HG02840 (cell line): Measurements from ENCODE around the gene LYPD6B.

Experiments used
- ATAC-seq: cut with Tn5 transposase; IDR thresholded peaks from one replicate; pipeline ENCODE4 v1.9.1; 2021; ENCODE audit warnings: mild to moderate bottlenecking, moderate library complexity, moderate number of reproducible peaks; ENCODE audit not compliant: unreplicated experiment, low FRiP score

The LYPD6B gene

DNA sequence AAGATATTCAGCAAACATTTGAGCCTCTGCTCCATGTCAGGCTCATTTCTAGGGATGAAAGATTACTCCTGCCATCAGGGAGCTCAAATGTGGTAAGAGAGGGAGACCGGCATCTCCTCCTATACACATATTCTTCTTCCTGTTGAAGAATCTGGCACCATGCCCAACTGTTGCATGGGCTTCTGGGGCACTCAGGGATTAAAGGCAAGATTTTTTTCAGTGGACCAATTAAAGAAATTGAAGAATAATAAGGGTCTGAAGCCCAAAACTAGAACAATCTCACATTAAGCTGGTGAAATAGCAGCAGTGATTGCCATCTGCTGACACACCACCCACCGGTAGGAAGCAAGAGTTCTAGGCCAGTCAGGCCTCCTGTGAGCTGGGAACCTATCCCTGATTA is 146.5 kb downstream of the LYPD6B start:
- no peak for ATAC-seq

- no peak for ATAC-seq
These were observed 147.5 kb downstream of the LYPD6B start for GRCh38 chr2:149185942-149186490.

- ATAC-seq: no peak
These were observed 148.6 kb downstream of the LYPD6B start for GRCh38 chr2:149187057-149187456.

GRCh38 chr2:149188291-149188690 is 149.8 kb downstream of the LYPD6B start:
- no peak for ATAC-seq

GRCh38 chr2:149189769-149190168 is 151.3 kb downstream of the LYPD6B start:
- no peak for ATAC-seq

- ATAC-seq: no peak
These were observed 153.4 kb downstream of the LYPD6B start for GRCh38 chr2:149191915-149192314.

- no peak for ATAC-seq
These were observed 153.9 kb downstream of the LYPD6B start for GRCh38 chr2:149192427-149192826.

DNA sequence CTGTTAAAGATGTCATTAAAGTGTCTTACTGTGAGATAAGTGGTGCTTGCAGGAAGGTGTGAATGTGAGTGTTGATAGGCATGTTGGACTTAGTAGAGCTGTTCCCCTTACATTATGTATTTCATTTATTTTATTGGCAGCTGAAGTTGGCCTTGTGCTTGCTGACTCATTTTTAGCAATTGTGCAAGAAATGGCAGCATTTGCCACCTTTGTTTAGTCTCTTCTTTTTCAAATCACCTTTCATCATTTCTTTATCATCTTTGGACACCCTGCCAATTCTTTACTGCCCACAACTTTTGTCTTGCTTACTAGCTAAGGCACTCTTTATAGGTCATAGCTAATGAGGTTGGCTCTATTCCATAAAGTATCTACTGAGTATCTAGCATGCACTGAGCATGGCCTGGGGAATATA is 161.6 kb downstream of the LYPD6B start:
- no peak for ATAC-seq

GRCh38 chr2:149204686-149205085 is 166.2 kb downstream of the LYPD6B start:
- no peak for ATAC-seq

- ATAC-seq: no peak
These were observed 166.6 kb downstream of the LYPD6B start for GRCh38 chr2:149205143-149205542.

DNA sequence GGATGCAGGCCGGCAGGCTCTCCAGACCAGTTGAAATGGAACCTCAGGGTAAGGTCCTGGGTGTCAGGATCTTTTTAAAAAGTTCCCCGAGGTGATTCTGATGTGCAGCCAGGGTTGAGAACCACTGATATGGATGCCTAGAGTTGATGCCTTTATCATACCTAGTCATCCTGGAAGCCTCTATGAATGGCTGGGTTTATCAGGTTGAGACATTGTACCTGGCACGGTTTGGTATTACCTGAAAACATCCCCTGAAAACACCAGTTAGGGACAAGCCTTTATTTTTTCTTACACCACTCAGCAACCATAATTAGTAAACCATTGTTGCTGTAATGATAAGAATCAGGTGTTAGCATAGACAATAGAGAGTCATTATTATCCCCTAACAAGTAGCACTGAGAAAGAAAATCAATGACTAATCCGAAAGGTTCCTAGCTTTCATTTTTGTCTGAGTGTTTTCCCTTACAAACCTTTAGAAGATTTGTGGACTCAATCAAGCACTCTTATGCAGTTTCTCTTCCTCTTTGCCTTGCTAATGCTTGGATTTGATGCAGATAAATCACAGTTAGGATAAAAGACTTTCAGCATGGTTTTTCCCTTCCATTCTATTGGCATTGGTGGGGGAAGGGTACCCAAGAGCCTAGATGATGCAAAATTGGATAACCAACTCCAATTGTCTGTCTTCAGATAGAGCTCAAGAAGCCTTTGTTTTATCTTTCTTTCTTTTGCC is 175.4 kb downstream of the LYPD6B start:
- no peak for ATAC-seq

DNA sequence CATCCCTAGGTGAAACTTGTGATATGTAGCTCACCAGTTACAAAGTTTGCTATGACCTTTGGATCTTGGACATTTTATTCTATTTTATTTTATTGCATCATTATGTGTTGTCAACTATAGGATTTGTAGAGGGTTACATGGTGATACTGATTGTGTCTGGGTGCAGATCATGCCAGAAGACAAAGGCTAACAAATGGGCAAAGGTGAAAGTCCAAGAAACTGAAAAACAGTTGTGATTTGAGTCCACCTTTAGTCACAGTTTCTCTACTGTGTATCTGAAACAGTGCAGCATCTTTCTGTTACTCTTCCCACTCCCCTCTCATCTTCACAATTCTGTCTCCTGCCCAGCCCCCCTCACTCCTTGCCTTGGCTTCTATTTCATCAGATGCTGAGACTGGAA is 180.0 kb downstream of the LYPD6B start:
- no peak for ATAC-seq

- ATAC-seq: no peak
These were observed 181.4 kb downstream of the LYPD6B start for GRCh38 chr2:149219856-149220255.

- ATAC-seq: no peak
These were observed 182.5 kb downstream of the LYPD6B start for GRCh38 chr2:149221002-149221401.

- no peak for ATAC-seq
These were observed 183.4 kb downstream of the LYPD6B start for GRCh38 chr2:149221898-149222297.

DNA sequence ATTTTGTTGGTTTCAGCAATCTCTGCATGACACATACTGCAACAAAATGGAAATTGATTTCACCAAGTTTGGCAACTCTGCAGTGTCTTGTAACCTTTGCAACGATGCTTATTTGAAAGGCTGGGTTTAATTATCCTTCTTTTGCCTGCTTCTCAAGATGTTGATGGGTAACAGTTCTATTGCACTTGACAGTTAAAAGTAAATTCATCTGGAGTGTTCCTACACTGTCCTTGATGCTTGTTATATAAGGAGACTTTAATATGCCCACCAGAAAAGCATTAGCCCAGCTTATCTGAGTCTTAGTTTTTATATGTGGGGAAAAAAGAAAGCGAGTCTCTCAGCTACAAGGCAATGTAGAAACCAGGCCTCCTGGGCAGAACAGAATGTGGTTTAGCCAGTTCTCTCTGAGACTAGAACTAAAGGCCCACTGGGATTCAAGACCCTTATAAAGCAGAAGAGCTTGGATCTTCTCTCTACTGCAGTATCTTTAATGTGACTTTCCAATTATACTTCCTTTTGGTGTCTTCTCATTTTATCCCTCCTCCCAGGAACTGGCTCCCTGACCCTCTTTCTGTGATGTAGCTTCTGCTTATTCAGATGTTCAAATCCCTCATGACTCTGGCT is 185.1 kb downstream of the LYPD6B start:
- ATAC-seq: no peak

DNA sequence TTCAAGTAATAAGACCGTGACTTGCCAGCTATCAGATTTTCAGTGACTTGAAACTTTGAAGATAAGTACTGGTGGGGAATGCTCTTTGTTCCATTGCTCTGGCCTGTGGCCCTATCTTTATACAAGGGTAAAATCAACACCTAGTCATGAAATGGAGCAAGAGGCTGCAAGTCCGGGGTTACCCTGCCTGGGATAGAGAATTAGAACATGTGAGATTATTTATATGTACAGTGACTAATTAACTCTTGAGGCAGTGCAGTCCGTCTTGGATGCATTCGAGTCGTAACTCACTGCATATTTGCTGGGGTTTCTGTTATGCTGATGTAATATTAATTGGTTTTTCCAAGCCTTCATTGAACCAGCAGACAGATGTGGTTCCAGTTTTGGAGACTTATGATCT is 186.0 kb downstream of the LYPD6B start:
- ATAC-seq: no peak

DNA sequence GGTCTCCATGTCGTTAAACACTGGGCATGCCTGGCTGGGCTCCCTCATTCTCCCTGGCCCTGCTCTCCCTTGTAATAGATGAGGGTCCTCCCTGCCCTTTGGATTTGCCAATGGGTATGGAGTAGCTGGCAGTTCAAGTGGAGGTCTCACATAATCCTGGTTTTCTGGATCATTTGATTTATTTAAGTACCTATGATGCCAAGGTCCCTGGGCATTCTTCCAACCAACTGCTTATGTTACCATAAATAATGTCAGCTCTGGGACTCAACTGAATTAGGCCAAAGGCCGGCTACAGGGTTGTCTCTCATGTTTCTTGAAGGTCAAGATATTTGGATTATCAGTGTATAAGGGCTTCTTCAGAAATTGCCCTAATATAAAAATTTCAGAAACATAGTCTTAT is 186.9 kb downstream of the LYPD6B start:
- ATAC-seq: no peak

- ATAC-seq: no peak
These were observed 188.3 kb downstream of the LYPD6B start for GRCh38 chr2:149226790-149227189.

DNA sequence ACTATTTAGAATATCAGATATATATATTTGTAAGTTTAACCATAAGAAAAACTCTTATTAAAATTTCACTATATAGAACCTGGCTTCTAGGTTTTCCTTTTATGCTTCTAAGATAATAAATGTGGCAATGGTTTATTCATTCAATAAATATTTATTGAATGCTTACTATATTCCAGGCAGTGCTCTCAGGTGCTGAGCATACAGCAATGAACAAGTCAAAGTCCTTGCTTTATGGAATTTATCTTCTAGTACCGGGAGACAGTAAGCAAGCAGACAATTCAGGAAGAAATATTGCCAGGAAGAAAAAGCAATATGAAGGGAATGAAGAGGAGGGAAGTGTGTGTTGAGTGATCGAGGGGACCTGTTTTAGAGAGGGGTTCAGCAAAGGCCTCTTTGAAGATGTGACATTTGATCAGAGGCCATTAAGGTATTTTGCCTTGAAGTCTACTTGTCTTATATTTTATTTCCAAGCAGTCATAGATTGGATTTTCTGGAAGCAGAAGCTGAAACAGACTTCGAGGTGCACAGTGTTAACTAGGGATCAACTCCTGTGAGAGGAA is 197.4 kb downstream of the LYPD6B start:
- ATAC-seq: no peak

GRCh38 chr2:149236410-149236809 is 197.9 kb downstream of the LYPD6B start:
- no peak for ATAC-seq

DNA sequence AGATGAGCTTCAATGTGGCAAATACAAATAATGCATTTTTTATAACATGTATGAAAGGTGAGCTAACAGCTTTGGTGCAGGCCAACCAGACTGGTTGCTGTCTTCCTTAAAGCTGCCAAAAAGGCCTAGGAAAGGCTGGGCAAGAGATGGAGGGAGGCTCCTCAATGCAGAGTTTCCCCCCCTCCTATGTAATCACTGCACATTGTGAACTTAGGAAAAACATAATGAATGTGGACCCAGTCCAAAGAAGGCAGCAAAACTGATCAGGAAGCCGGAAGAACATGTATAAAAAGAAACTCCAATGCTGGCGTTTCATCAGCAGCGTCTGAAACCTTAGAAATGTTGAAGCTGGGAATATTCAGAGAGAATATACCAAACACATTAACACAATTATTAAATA is 207.7 kb downstream of the LYPD6B start:
- no peak for ATAC-seq
